ENCODE data around the gene DAND5.

DNA sequence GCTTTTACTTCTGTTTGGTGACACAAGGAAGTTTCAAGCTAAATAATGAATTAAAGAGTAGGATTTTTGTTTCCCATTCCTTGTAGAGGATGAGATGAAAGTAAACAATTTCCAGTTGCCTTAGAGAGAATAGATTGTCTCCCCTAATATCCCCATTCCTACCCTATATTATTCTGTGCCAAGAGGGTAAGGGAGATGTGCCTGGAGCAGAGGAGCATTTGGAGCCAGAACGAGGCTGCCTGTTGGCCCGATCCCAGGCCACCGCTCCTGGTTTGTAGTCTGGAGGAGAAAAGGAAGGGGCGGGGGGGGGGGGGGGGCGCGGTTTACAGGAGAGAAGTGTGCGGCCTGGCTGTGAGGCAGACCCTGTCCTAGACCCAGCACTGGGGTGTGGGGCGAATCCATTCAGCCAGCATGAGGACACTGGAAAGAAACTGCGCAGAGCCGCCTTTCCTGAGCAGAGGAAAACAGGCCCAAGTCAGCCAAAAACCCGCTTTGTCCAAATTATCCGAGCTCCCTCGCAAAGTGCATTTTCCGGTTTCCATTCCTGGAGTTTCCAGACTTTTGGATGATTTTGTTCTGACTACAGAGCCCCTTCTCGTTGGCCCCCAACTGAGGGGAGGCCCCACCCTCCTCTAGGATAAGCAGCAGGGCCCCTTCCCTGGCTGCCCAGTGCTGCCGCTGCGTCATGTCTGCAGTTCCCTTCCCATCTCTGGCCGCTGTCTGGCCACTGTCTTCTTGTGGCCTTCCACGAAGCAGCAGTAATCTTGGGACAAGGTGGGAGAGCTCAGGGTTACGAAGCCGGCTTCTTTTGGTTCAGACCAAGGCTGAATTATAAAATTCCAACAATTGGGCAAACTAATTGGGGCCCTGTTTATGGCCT is 48.9 kb downstream of the DAND5 start:
- TF ChIP-seq, protein P1, sequence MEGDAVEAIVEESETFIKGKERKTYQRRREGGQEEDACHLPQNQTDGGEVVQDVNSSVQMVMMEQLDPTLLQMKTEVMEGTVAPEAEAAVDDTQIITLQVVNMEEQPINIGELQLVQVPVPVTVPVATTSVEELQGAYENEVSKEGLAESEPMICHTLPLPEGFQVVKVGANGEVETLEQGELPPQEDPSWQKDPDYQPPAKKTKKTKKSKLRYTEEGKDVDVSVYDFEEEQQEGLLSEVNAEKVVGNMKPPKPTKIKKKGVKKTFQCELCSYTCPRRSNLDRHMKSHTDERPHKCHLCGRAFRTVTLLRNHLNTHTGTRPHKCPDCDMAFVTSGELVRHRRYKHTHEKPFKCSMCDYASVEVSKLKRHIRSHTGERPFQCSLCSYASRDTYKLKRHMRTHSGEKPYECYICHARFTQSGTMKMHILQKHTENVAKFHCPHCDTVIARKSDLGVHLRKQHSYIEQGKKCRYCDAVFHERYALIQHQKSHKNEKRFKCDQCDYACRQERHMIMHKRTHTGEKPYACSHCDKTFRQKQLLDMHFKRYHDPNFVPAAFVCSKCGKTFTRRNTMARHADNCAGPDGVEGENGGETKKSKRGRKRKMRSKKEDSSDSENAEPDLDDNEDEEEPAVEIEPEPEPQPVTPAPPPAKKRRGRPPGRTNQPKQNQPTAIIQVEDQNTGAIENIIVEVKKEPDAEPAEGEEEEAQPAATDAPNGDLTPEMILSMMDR (IDR thresholded peaks at IDR 0.05) = no peak
- TF ChIP-seq EP300 (IDR thresholded peaks at IDR 0.05) = no peak
- TF ChIP-seq POLR2A (IDR thresholded peaks at IDR 0.05) = no peak

Measured in ovary (tissue), 3 donors.